T-helper 22 cell (primary cell): ENCODE results near the gene MYO5C.
A peak's percentile ranks its signal among the peaks of the same experiment; 100 is the strongest.
"Not testable (repeated sequence)": the region's sequence is repeated elsewhere in the genome, so short reads cannot be mapped to it uniquely, and the experiment has no call there.

Experiments
- DNase-seq: peaks from one replicate; pipeline ENCODE4 v3.0.0-alpha.2; 2020; ENCODE audit warnings: low read depth

MYO5C gene

DNA sequence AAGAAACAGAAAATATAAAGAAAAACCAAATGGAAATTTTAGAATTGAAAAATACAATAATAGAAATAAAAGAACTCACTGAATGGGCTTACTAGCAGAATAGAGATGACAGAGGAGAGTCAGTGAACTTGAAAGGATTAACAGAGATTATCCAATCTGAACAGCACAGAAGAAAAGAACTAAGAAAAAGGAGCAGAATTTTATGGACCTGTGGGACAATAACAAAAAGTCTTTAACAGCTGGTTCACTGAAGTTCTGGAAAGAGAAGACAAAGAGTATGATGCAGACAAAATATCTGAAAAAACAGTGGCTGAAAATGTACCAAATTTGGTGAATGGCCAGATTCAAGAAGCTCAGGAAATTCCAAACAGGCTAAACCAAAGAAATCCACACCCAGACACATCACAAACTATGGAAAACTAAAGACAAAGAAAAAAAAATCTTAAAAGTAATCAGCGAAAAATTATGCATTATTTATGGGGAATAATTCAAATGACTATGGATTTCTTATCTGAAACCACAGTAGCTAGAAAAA is 94.7 kb downstream of the MYO5C start:
- no peak for DNase-seq

DNA sequence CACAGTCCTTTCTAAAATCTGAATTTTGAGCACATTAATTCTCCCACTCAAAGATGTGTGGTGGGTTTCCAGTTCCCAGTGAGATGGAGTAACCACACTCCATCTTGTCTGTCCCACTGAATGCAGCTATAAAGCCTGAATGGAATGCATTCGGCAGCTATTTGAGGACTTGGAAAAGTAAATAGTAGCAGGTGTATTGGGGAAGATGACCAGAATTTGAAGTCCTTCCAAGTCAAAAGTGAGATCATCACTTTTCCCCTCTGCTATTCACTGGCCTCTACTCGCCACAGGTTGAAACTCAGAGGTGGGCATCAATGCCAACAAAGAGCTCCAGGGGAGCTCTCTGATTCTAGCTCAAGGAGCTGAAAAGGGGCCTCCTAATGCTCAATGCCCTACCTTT is 96.3 kb downstream of the MYO5C start:
- no peak for DNase-seq

DNA sequence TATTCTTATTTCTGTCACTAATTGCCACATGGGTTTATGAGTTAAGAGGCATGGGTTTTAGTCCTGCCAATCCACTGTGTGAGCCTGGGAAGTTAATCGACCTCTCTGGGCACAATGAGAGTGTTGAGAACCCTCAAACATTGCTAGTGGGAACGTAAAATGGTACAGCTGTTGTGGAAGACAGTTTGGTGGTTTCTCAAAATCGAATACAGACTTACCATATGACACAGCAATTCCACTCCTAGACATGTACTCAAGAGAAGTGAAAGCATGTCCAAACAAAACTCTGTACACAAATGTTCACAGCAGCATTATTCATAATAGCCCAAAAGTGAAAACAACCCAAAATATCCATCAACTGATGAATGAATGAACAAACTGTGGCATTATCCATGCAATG is 98.7 kb downstream of the MYO5C start:
- no peak for DNase-seq

DNA sequence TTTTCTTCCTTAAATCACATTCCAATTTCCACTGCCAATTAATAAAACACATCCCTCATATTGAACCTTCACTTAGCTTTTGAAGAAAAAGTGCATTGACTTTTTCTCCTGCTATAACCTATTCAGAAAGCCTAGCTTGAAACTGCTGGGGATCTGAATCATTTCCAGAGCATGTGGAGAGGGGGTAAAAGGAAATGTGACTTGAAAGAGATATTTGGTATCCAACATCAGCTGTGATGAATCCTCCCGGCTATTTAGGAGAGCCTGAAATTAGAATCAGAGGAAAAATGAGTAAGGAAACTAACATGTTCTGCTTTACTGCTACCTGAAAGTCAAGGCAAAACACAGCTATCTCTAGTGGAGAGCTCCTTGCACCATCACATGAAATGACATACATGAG is 101.8 kb downstream of the MYO5C start:
- DNase-seq: no peak

DNA sequence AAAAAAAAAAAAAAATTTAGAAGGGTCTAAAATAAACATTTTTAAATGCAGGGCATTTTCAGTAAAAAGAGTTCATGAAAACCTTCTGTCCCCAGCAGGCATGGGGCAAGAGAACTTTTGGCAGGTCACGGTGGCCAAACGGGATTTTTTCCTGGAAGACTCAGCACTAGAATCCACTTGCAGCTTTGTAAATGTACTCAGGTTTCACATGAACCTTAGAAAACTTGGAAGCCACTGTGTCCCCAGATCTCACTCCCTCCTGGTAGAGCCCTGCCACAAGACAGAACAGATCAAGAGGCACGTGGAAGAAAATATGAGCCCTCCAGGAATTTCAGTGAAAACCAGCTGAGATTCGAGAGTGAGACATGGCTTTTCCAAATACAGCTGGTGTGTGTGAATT is 102.3 kb downstream of the MYO5C start:
- DNase-seq: no peak

DNA sequence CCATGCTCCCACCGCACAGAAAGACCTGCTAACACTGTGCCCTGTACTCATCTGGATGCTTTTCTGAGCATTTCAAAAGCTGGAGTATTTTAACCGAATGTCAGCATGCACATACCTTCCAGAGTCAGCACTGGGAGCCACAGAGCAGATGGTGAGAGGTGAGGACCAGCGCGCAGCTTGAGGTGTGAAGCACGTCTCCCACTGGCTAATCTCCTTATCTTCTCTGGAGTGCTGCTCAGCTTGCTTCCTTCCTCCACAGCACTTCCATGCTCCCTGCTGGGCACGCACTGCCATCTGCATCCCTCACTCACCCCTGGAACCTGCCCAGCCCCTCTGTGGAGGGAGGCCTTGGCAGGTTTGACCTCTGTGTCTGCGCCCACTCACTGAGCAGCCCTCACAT is 104.4 kb downstream of the MYO5C start, which contains the start of gene GNB5:
Gene GNB5, minus strand, starts transcription at position 186 of the 400 bp plus-strand sequence. CDS start 6,716 bp downstream, outside the sequence.
- DNase-seq: no peak

DNA sequence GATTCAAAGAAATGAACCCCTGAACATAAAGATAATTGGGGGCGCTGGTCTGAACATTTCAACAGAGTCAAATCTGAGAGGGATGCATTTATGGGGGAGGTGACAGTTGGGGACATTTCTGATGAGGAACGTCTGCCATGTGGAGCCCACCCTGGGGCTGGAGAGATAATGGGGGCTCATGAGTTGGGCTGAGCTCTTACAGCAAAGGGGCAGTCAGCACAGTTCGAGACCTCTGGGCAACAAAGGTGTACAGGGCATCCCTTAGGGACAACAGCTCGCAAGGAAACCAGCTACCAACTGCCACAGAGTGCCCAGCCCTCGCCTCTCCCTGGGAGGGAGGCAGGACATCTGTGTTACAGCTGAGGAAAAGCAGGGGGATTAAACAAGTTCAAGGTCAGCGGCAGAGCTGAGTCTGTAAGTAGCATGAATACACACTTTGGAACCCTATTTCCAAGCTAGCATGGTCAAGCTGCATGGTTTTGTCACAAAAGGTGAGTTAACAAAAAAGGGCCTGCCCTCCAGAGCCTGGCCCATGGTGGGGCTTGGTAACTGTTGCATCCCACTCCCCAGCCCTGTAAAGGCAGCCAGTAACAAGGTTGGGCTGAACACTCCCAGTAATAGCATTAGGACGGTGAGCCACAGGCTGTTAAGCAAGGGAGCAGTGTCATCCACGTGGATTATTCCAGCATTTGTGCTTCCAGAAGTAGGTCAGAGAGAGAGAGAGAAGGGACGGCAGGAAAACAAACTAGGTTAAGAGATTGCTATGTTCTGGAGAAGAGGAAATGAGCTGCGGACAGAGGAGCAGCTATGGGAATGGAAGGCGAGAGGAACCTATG is 108.7 kb downstream of the MYO5C start:
- no peak for DNase-seq

DNA sequence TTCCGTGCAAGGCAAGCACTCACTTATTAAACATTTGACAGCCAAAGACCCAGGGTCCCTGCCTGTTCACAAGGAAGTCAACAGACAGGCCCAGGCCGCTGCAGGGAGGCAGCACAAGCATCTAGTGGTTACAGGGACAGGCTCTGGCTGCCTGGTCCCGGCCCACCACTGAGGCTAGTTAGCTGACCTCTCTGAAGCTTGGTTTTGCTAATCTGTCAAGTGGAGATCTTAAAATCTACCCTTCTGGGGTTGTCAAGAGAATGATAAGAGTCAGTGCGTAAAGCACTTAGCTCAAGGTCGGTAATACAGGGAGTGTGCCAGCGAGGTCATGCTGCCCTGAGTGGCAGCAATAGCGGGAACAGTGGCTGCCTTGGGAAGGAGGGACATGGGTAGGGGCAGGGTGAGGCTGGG is 110.4 kb downstream of the MYO5C start:
- no peak for DNase-seq

DNA sequence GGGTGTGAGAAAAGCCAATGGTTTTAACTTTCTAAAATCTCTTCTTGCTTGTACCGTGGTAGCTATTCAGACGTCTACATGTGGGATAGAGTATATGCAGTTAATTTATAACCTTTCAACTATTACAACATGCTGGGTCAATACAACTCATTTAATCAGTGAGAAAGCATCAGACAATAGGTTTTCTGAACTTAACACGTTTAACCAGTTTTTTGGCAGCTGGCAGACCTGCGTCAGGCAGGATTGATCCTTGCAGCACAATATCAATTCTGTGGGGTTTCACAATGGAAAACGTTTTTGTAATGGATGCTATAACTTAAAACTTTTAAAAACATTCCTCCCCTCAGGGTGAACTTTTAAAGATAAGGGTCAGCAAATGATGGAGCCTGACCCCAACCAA is 110.9 kb downstream of the MYO5C start:
- DNase-seq: no peak

DNA sequence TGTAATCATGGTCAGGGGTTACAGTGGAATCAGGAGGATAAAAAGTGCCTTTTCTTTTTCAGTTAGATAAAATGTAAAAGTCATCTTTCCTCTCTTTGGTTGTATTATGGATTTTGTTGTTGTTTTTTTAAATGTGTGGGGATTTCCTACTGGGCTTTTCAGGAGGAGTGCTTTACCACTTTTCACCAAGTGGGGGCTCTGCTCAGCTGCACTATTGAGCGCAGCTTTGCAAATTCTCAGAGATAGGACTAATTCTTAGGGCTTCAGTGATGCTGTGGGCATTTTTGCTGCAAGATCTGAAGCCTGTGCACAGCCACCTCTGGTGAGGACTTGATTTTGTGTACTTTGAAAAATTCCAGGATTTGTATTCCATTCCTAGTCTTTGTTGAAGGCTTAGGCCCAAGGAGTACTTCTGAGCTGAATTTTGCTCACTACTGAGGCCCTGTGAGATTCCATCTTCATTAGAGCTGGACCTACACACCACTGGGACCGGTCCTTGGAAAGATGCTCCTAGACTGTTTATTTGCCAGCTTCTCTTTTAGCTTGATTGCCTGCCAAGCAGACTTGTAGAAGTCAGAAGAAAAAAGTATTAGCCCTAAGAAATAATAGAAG is 111.9 kb downstream of the MYO5C start:
- DNase-seq: no peak

DNA sequence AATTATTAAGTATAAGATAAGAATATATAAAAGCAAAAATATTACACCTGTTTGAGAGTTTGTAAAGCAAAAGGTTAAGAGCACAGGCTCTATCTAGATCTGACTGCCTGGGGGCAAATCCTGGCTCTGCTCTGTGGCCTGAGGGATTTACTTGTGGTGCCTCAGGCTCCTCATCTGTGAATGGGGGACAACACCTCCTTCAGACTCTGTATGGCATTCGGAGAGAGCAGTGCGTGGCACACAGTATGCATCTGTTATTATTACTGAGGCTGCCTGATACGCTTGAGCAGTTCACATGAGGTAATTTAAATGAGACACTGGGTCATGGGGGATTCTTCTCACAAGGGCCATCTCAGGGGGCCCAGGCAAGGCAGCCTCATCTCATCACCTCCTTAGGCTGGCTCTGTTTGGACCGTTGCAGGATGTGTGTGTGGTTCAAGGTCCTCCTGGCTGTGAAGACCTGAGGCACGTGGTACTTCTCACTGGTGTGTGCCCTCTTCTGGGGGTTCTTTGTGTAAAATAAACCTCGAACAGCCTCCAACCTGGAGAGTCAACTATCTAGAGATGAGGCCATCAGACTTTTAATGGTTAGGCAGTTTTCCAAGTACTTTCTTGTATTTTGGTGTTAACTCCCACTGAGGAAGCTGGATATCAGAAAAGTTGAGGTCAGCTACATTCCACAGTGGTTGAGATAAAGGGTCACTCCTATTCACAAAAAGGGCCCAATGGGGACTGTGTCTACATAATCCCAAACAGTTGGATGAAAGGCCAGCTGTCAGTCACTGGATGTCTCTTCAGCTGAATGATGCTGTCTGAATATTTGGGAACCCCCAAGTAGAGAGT is 113.4 kb downstream of the MYO5C start:
- no peak for DNase-seq

DNA sequence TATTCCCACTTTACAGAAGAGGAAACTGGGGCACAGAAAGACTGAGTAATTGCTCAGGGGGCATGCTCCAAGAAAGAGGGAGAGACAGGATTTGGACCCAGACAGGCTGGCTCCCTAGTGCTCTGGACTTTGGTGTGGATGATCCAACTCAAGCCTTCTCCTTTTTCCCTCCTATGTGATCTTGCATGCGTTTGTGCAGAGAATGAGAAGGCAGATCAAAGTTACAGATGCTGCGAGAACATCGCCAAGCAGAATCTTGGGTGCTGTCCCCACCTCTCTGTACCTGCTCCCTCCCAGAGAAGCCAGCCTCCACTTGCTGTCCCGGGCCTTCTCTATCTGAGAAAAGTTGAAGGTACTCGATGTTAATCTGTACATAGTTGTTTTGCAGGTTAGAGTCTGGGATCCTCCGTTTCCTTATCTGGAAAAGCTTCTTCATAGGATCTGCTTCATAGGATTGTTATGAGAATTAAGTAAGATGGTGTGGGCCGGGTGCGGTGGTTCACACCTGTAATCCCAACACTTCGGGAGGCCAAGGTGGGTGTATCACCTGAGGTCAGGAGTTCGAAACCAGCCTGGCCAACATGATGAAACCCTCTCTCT is 114.7 kb downstream of the MYO5C start:
- no peak for DNase-seq

DNA sequence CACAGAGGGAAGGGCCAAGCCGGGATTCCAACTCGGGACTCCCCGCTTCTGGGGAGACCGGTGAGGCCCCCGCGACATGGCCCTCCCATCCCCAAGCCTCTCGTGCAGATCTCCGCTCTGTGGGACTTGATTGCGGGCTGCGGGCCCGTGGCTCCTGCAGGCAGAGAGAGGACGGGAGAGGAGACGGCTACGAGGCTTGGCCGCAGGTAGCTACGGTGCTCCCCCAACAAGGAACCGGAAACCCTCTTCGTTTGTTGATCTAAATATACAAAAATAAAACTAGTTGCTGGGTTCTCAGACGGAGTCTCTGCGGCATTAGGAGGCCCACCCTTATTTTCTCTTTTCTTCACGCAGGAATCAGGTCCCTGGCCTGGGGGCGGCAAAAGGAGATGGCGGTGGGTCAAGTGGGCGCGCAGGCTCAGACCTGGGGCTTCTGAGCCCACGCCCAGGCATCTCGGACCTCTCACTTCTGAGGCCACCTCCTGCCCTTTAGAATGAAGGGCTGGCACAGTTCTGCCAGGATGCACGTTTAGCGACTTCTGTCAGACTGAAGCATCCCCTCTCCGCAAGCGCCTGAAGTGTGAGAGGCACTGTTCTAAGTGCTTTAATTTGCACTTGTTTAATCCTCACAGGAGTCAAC is 115.3 kb downstream of the MYO5C start:
- peak; percentile 40 for DNase-seq

DNA sequence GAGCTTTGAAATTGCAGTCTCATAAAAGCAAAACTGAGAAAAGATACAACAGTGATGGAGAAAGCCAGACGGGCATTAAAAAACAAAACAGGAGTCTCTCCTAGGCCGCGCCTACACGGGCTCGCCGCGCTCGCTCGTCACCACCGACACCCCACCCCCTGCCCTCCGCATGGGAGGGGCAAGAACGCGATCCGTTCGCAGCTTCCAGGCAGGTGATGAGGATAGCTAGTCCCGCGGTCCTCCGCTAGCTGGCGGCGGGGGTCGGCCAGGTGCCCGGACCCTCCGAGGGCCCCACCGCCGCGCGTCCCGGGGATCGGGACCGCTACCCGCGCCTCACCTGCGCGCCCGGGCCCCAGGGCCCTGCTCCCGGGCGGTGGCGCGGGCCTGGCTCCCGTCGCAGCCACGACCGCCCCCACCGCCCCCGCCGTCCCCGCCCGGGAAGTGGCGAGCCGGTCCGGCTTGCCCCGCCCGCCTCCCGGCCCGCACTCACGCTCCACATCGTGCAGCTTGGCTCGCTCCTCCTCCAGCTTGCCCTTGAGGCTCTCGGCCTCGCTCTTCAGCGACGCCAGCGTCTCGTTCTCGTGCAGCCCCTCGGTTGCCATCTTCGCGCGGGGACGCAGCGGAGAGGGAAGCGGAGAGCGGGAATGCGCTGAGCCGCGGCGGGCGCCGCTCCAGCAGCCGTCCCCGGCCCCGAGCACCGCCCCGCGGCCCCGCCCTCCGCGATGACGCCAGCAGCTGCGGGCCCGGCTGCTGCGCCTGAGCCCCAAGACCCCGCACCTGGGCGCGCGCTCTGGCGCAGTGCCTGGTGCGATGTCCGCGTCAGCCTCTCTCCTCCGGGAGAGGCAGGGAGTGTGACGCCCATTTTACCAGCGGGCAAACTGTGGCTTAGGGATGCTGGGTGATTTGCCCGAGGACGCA is 116.1 kb downstream of the MYO5C start:
- peak; percentile 81 for DNase-seq

DNA sequence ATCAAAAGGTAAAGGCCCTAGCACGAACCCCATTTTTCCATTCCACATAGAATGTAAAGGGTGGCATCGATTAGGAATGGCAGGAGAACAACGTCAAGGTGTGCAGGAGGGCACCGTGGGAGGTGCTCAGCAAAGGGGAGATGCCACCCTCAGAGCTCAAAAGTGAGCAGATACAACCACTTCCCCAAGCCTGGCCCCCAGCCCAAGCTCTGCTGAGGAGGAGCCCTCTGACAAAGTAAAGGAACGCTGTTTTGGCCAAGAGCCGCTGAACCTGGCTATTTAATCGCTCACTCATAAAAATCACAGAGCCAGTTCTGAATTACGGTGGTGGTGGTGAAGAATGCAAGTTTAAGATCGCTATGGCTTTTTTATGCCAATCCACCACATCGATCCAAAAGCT is 116.8 kb downstream of the MYO5C start:
- no peak for DNase-seq

DNA sequence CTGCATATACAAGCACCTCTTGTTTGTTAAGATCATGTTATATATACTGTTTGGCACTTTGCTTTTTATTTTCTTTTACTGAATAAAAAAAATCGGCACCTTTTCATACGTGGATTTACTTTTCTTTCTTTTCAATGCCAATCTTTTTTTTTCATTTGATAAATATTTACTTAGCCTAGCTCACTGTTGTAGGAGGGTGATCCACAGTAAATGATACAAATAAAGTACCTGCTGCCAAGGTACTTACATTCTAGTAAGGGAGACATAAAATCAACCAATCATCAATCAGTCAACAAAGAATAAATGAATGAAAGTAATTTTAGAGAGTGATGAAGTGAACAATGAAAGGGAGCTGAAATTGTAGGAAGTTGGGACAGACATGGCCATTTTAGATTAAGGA is 122.7 kb downstream of the MYO5C start:
- no peak for DNase-seq

DNA sequence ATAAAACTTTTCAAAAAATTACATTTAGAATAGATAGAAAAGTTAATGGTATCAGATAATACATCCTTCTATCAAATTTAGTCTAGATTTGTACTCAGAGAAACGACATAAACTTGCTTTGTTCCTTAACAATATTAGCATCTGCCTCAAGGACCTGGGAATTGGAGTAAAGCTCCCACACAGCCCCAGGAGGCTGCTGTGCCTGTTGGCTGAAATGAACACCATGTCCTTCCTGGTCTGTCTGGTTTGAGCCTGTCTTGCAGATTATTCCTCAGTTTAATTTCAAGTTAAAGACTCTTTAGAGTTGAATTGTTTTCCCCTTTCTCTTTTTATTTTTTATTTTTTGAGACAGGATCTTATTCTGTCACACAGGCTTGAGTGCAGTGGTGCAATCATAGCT is 123.8 kb downstream of the MYO5C start:
- no peak for DNase-seq

DNA sequence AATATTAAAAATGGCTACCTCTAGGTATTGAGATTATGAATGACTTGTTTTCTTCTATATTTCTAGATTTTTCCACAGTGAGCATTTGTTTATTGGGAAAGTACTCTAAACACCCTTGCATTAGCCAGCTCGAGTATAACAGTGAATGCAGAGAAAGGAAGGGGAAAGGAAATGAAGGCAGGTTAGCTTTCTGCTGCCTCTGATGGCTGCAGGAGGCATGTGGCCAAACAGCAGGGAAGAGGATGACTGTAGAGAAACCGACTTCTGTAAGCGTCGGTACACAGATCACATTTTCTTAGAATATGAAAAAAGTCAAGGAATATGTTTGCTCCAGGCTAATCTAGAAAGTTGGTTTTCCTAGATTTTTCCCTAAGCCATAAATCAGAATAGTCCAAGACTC is 124.2 kb downstream of the MYO5C start:
- no peak for DNase-seq

DNA sequence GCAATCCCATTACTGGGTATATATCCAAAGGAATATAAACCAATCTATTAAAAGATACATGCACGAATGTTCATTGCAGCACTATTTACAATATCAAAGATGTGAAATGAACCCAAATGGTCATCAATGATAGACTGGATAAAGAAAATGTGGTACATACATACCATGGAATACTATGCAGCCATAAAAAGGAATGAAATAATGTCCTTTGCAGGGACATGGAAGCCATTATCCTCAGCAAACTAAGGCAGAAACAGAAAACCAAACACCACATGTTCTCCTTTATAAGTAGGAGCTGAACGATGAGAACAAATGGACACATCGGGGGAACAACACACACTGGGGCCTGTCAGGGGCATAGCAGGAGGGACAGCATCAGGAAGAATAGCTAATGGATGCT is 125.4 kb downstream of the MYO5C start:
- DNase-seq: not testable (repeated sequence)

DNA sequence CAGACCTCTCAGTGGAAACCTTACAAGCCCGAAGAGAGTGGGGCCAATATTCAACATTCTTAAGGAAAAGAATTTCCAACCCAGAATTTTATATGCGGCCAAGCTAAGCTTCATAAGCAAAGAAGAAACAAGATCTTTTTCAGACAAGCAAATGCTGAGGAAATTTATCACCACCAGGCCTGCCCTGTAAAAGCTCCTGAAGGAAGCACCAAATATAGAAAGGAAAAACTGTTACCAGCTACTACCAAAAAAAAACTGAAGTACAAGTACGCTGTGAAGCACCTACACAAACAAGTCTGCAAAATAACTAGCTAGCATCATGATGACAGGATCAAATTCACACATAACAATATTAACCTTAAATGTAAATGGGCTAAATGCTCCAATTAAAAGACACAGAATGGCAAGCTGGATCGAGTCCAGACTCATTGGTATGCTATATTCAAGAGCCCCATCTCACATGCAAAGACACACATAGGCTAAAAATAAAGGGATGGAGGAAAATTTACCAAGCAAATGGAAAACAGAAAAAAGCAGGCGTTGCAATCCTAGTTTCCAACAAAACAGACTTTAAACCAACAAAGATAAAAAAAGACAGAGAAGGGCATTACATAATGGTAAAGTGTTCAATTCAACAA is 130.0 kb downstream of the MYO5C start:
- not testable (repeated sequence) for DNase-seq
